ENCODE results near the gene CNN3.
A peak's percentile ranks its signal among the peaks of the same experiment; 100 is the strongest.

The CNN3 gene

DNA sequence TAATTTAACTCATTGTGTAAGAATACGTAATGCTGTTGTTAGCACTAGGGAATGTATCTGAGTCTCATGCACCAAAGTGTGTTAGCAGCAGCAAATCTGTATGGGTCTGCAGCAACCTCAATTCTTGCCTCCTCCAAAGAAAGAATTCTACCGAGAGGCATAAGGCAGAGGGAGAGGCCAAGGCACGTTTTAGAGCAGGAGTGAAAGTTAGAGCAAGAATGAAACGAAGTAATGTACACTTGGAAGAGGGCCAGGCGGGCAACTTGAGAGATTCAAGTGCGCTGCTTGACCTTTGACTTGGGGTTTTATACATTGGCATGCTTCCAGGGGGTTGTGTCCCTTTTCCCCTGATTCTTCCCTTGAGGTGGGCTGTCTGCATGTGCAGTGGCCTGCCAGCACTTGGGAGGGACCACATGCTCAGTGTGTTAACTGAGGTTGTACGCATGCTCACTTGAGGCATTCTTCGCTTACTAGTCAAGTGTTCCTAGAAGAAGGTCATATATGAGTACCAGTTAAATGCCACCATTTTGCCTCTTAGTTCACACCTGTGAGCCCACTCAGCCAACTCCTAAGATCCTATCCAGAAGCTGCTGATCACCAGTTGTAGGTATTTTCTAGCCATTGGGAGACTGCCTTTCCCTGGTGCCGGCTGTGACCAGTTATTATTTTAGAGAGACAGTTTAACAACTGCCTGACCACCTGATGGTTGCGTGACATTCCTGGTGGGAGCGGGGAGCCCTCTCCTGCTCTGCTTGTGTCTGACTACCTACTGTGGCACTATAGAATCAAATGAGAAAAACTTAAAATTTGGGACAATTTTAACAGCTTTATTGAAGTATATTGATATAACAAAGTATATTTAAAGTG is 2.7 kb upstream of the CNN3 start:
- DNase-seq (ENCODE audit: low read depth) = no peak
- TF ChIP-seq, protein P1, sequence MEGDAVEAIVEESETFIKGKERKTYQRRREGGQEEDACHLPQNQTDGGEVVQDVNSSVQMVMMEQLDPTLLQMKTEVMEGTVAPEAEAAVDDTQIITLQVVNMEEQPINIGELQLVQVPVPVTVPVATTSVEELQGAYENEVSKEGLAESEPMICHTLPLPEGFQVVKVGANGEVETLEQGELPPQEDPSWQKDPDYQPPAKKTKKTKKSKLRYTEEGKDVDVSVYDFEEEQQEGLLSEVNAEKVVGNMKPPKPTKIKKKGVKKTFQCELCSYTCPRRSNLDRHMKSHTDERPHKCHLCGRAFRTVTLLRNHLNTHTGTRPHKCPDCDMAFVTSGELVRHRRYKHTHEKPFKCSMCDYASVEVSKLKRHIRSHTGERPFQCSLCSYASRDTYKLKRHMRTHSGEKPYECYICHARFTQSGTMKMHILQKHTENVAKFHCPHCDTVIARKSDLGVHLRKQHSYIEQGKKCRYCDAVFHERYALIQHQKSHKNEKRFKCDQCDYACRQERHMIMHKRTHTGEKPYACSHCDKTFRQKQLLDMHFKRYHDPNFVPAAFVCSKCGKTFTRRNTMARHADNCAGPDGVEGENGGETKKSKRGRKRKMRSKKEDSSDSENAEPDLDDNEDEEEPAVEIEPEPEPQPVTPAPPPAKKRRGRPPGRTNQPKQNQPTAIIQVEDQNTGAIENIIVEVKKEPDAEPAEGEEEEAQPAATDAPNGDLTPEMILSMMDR (IDR thresholded peaks at IDR 0.05; ENCODE audit: low read length, missing control alignments) = no peak
- H3K4me3 ChIP-seq (replicated peaks; ENCODE audit: low read depth, low read length) = no peak overlapping the region

DNA sequence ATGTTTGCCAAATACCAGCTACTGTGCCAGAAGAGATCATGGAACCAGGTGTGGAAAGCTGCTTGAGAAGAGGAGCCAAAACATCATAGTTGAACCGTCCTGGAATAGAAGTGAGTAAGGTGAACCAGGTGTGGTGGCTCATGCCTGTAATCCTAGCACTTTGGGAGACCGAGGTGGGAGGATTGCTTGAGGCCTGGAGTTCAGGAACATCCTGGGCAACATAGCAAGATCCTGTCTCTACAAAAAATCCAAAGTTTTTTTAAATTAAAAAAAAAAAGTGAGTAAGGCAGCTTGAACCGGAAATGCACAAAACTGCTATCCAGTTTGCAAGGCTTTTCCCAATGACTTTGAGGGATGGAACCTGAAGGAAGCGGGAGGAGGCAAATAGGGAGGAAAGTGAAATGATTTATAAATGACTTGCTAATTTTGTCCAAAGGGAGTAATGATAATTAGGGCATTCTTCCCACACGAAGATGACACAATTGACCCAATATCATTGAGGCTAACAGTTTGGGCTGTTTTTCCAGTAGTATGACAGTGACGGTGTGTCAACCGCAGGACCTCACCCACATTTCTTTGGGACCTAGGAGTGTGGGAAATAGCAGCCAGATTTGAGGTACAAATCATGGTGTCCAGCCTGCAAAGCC is 1.5 kb upstream of the CNN3 start:
- no peak overlapping the region for H3K4me3 ChIP-seq (replicated peaks; ENCODE audit: low read depth, low read length)
- no peak for DNase-seq (ENCODE audit: low read depth)

DNA sequence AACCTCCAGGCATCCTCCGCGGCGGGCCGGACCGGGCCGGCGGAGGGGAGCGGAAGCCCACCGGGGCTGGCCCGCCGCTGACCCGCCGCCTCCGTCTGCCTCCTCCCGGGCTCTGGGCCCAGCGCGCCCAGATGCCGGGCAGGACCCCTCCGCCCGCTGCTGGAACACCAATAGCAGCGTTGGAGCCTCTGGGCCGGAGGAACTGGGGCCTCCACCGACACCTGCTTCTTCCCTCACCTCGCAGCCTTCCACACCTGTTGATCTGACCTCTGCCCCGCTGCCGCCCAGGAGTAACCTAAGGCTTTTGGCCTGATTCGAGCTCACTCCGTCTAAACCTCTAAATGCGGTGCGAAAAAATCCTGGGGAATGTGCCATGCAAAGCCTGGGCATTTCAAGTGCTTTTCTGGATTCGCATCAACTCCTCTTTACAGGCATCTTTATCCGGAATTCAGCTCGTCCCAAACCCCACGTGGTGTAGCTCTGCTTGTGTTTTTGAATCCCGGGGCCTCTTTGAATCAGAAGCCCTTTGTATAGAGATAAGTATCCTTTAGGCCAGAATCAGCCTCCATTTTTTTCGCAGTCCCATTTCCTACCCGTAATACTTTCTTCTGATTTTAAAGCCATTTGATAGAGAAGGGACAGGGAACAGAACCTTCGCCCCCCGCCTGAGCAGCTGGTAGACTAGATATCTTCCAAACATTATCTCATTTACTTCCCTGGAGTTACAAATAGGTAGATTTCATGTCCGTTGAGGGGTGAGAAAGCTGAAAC is 680 bp upstream of the CNN3 start:
- TF ChIP-seq, protein P1 (IDR thresholded peaks at IDR 0.05; ENCODE audit: low read length, missing control alignments) = no peak
- DNase-seq (ENCODE audit: low read depth) = peak; percentile 58
- H3K4me3 ChIP-seq (replicated peaks; ENCODE audit: low read depth, low read length) = peak overlapping the region; percentile 57

More for the DNA sequence above, 1.5 kb upstream of the CNN3 start:
- TF ChIP-seq, protein P1 (IDR thresholded peaks at IDR 0.05; ENCODE audit: low read length, missing control alignments) = no peak

DNA sequence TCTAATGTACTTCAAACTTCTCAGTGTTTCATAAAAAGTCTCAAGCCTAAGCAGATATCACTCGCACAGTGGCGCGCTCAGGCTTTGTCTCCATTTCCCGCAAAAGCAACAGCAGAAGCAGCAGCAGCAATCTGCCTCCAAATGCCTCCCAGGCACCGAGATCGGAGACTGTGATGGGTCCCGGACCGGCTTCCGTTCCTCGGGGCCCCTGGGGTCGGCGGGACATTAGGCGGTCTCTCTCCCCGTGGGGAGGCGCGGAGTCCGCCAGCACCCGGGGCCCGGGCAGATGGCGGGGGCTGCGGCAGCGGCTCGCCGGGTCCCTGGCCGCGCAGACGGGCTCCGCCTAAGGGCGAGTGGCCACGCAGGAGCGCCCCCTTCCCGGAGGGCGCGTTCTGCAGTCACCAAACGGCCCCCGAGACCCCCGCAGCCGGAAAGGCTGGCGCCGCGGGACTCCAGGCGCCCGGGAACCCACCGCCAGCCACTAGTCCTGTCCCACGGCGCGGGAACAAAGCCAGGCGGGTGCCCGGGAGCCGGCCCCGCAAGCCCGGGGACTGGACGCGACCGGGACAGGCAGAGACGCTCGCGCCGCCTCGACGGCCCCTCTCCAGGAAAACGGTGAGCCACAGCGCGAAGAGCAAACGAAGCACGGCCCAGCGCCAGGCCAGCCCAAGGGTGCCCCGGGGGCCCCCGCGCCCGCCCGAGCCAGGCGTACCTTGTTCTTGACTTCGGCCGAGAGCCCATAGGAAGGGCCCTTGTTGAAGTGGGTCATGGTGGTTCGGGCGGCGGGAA is 590 bp downstream of the CNN3 start:
- TF ChIP-seq, protein P1 (IDR thresholded peaks at IDR 0.05; ENCODE audit: low read length, missing control alignments) = peak; percentile 27
- peak; percentile 64 for DNase-seq (ENCODE audit: low read depth)
- peak overlapping the region; percentile 93 for H3K4me3 ChIP-seq (replicated peaks; ENCODE audit: low read depth, low read length)

DNA sequence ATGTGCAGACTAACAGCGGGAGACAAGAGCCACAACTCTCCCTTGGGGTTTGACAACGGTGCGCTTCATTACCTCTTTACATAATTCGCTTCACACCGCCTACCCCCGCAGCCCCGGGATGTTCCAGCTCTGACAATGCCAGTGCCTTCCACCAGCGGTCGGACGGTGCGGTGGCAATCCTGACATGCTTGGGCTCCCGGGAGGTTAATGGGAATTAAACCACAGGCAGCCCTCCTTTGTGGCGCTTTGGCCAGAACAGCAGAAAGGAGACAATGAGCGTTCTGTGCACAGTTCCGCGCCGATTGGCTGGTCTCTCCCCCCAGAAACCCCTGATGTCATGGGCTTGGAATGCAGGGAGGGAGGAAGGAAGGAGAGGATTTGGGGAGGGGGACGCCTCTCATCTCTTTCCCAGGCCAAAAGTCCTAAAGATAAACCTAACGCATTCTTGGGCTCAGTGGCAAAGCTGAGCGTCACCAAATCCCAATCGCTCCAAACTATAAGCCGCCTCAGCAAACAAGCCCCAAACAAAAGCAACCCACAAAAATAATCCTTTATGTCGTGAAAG is 1.3 kb downstream of the CNN3 start:
- peak overlapping the region; percentile 93 for H3K4me3 ChIP-seq (replicated peaks; ENCODE audit: low read depth, low read length)
- DNase-seq (ENCODE audit: low read depth) = peak; percentile 91
- TF ChIP-seq, protein P1 (IDR thresholded peaks at IDR 0.05; ENCODE audit: low read length, missing control alignments) = no peak

DNA sequence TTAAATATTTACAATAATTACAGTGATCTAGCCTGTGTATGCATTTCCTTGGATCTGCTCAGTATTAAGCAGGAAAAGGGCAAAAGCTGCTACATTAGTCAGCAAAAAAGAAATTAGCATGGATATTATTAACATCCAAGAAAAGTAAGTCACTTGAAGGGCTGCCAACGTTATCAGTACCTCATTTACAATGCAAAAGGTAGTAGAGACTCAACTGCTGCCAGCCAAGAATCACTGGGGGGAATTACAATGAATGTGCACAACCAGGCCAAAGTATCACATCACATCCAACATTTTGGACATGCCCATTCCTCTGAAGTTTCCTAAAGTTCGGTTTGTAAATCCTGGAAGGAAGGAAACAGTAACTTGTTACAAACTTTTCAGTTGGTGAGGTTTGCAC is 1.9 kb downstream of the CNN3 start:
- peak; percentile 58 for DNase-seq (ENCODE audit: low read depth)
- TF ChIP-seq, protein P1 (IDR thresholded peaks at IDR 0.05; ENCODE audit: low read length, missing control alignments) = no peak
- peak overlapping the region; percentile 93 for H3K4me3 ChIP-seq (replicated peaks; ENCODE audit: low read depth, low read length)

Data from fibroblast of pulmonary artery (primary cell).